Testis (tissue), 3 donors: ENCODE measurements around the gene KRTAP10-5. TPM values are rescaled to one million over a fixed set of nuclear protein-coding genes. Genes with fewer than 3 reads are reported as not detected.
"Not testable (repeated sequence)": the region's sequence is repeated elsewhere in the genome, so short reads cannot be mapped to it uniquely, and the experiment has no call there.

ENCODE experiments used
- DNase-seq: peaks from one replicate; pipeline ENCODE4 v3.0.0-alpha.2; 2019
- H3K27ac ChIP-seq, 2 donors: fragments of 200-600 bp; sonication (generic); one replicate each; pipeline ENCODE4 v1.5.1; 2019
- H3K27me3 ChIP-seq: fragments of 200-600 bp; sonication (generic); one replicate; pipeline ENCODE4 v1.5.1; 2019
- H3K36me3 ChIP-seq: fragments of 200-600 bp; sonication (generic); one replicate; pipeline ENCODE4 v1.5.1; 2017; ENCODE audit warnings: low read depth; ENCODE audit errors: missing control alignments
- H3K4me1 ChIP-seq: fragments of 200-600 bp; sonication (generic); one replicate; pipeline ENCODE4 v1.5.1; 2019
- H3K4me3 ChIP-seq, 2 donors: fragments of 200-600 bp; sonication (generic); one replicate each; pipeline ENCODE4 v1.5.1; 2017 to 2019
- H3K9me3 ChIP-seq: fragments of 200-600 bp; sonication (generic); one replicate; pipeline ENCODE4 v1.5.1; 2017
- POLR2A ChIP-seq: fragments of 450-650 bp; IDR thresholded peaks from one replicate; pipeline ENCODE4 v1.6.1; 2017; ENCODE audit warnings: antibody characterized with exemption, mild to moderate bottlenecking, moderate library complexity
- WGBS, 2 donors: methylation state at CpG; one replicate each; pipeline ENCODE4 v1.1.5; 2018; 5-methylcytosine and 5-hydroxymethylcytosine counted together
- intact Hi-C: fragments of 100-400 bp; cut with DNase I; formaldehyde crosslinking; loops from one replicate; pipeline ENCODE4 v1.15.1; 2023; ENCODE audit warnings: low total_unique reads
- polyA plus RNA-seq: library from polyadenylated mRNA; stranded (reverse); fragments of 350-450 nt; fragmentation: Illumina TruSeq; extraction: RNeasy Lipid Tissue Mini Kit (QIAGEN cat#74804); gene quantifications from one replicate; pipeline ENCODE4 v1.2.3, GENCODE V29; 2014; ENCODE audit warnings: low read depth, low replicate concordance; ENCODE audit not compliant: insufficient read depth
- total RNA-seq, 2 donors: library from RNA; depleted of rRNA; stranded (reverse); fragments of >200 nt; gene quantifications; one replicate each; pipeline ENCODE4 v1.2.3, GENCODE V29; 2016
- TF ChIP-seq, protein P1 (sequence below), 3 experiments: fragments of 450-650 bp in 2 of 3; fragments of 200-600 bp in 1 of 3; sonication (generic) in 1 of 3; IDR thresholded peaks; one replicate each; pipeline ENCODE4 v1.5.1; 2016 to 2019; ENCODE audit warnings: antibody characterized with exemption in 3 of 3, mild to moderate bottlenecking in 2 of 3, moderate library complexity in 1 of 3

KRTAP10-5 gene
- total and polyA plus RNA-seq, 3 donors from 2014 or later, result not detected

DNA sequence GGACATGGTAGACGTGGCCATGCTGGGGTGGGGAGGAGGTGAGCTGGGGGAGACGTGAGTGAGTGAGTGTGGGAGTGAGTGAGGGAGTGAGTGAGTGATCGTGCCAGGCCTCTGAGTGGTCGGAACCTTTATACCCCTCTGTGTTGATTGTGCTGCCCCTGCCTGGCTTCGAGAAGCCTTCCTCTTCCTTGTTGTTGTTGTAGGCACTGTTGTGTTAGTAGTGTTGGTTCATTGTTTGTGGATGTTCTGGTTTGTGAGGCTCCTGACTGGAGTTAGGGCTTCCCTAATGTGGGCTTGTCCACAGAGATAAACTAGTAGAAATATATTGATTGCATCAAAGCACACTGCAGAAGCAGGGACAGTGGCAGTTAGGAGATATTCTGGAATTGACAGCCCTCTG lies 21.7 kb downstream of the KRTAP10-5 start, which contains the start of gene KRTAP10-3:
TSS of gene KRTAP10-3 (minus strand) at position 101 of the 400 bp plus-strand sequence. CDS start at position 21, 80 bp downstream.
- Histone ChIP-seq H3K36me3 (no peaks in the 10 kb centered on the region), H3K4me3 (no peak within 1 kb of the TSS), H3K4me1 (no peaks in the 10 kb centered on the region), H3K27ac (no peak within 1 kb of the TSS), H3K27me3 (no peaks in the 10 kb centered on the region), H3K9me3 (no peaks in the 10 kb centered on the region)
- intact Hi-C loops, result no loop called here
- no peak for DNase-seq
- WGBS, 2 donors, result 56 to 74% methylated on average over 5 of the region's 5 CpGs
- TF ChIP-seq, protein P1, sequence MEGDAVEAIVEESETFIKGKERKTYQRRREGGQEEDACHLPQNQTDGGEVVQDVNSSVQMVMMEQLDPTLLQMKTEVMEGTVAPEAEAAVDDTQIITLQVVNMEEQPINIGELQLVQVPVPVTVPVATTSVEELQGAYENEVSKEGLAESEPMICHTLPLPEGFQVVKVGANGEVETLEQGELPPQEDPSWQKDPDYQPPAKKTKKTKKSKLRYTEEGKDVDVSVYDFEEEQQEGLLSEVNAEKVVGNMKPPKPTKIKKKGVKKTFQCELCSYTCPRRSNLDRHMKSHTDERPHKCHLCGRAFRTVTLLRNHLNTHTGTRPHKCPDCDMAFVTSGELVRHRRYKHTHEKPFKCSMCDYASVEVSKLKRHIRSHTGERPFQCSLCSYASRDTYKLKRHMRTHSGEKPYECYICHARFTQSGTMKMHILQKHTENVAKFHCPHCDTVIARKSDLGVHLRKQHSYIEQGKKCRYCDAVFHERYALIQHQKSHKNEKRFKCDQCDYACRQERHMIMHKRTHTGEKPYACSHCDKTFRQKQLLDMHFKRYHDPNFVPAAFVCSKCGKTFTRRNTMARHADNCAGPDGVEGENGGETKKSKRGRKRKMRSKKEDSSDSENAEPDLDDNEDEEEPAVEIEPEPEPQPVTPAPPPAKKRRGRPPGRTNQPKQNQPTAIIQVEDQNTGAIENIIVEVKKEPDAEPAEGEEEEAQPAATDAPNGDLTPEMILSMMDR (IDR thresholded peaks at IDR 0.05), result no peak
- no peak for TF ChIP-seq POLR2A

DNA sequence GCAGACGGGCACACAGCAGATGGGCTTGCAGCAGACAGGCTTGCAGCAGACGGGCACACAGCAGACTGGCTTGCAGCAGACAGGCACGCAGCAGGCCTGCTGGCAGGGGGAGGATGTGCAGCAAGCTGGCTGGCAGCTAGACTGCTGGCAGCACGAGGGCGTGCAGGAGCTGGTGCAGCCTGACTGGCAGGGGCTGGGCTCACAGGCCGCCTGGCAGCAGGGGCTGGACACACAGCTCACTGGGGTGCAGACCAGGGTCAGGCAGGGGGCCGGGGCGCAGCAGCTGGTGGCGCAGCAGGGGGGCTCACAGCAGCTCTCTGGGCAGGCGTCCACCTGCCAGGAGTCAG lies 22.1 kb downstream of the KRTAP10-5 start:
- H3K27ac ChIP-seq, DNase-seq, intact Hi-C loops, H3K4me1 ChIP-seq, H3K36me3 ChIP-seq, H3K9me3 ChIP-seq, H3K4me3 ChIP-seq, H3K27me3 ChIP-seq: not testable (repeated sequence)
- WGBS, 2 donors, result 55 to 65% methylated on average over 6 to 9 of the region's 10 CpGs

DNA sequence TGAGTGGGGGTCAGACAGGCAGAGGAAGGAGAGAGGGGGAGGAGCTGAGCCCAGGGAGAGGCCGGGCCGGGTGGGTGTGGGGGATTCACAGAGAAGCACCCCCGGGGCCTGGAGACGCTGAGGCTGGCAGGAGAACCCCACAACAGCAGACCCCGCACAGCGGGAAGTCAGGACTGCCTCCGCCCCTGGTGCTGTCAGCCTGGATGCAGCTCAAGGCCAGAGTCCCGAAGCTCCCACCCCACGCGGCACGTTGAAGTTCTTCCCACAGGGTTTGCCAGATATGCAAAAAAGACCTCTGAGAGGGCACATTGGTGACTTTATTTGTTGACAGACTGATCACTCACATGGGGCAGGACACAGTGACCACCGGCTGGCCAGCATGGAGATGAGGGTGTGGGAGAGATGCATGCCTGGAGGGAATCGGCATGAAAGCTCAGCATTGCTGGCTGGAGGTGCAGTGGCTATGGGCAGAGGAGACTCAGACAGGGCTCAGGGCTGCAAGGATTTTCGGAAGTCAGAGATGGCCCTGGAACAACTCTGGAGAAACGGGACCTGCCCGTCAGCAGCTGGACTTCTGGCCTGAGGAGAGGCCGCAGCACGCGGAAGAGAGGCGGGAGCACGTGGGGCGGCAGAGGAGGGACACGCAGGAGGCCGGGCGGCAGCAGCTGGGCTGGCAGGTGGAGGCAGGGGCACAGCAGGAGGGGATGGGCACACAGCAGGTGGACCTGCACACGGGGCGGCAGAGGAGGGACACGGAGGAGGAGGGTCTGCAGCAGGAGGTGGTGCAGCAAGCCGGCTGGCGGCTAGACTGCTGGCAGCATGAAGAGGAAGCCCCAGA lies 22.7 kb downstream of the KRTAP10-5 start:
- no peak overlapping the region for H3K4me3 ChIP-seq
- WGBS, 2 donors, result 39 to 45% methylated on average over 30 of the region's 30 CpGs
- H3K36me3 ChIP-seq, result no peaks in the 10 kb centered on the region
- no peaks in the 10 kb centered on the region for H3K4me1 ChIP-seq
- H3K27me3 ChIP-seq, result no peaks in the 10 kb centered on the region
- intact Hi-C loops, result no loop called here
- H3K27ac ChIP-seq, result no peak overlapping the region
- H3K9me3 ChIP-seq, result no peaks in the 10 kb centered on the region
- DNase-seq, result no peak
- TF ChIP-seq, protein P1 (IDR thresholded peaks at IDR 0.05), result no peak
- no peak for TF ChIP-seq POLR2A

DNA sequence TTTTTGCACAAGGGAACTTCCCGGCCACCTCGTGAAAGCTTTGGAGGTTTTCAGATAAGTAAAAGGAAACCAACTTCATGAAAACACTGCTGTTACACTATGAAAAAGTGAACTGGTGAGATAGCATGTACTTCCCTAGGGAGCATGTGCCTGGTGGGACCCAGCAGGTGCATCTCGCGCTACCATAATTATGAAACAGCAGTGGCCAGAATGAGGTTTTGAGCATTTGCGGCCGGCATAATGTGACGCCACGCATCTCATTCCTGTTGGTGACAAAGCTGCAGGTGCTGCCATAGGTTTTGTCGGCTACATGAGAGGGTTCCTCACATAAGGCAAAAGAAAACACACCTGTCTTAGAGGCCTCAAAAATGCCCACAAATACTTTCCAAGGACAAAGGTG lies 23.5 kb downstream of the KRTAP10-5 start:
- TF ChIP-seq, protein P1 (IDR thresholded peaks at IDR 0.05), result no peak
- no peak for TF ChIP-seq POLR2A
- WGBS, 2 donors, result 84 to 85% methylated on average over 8 to 9 of the region's 9 CpGs
- H3K4me3 ChIP-seq, result no peak overlapping the region
- no peak overlapping the region for H3K27ac ChIP-seq
- no peak for DNase-seq
- no peaks in the 10 kb centered on the region for H3K27me3 ChIP-seq
- H3K9me3 ChIP-seq, result no peaks in the 10 kb centered on the region
- intact Hi-C loops, result no loop called here
- no peaks in the 10 kb centered on the region for H3K4me1 ChIP-seq
- no peaks in the 10 kb centered on the region for H3K36me3 ChIP-seq

DNA sequence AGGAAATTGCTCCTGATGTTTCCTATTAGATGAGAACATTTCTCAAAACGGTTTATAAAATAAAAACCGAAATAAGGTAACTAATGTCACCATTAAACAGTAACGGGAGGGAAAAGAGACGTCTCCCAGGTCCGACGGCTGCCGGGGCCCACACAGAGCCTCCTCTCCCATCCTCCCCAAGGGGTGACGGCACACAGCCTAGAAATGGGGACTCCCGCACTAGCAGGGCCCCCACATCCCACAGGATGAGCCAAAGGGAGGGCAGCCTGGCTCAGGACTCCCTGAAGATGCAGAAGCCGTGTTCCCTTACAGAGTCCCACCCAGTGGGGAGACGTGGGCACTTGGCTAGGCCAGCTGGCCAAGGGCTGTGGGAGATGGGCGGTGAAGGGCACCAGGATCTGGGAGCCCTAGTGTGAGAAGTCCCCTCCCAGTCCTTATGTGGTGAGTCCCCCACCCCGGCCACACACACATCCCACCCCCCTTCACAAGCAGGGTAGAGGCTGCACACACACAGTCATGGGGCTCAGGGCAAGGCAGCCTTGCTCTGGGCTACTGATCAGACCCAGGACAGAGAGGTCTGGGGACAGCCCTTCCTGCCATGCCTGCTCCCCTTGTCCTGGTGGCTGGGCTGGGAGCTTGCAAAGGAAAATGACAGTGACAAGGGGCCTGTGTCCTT lies 25.1 kb downstream of the KRTAP10-5 start:
- Histone ChIP-seq H3K4me1 (no peaks in the 10 kb centered on the region), H3K27me3 (no peaks in the 10 kb centered on the region), H3K27ac (no peak overlapping the region), H3K4me3 (no peak overlapping the region), H3K36me3 (no peaks in the 10 kb centered on the region), H3K9me3 (no peaks in the 10 kb centered on the region)
- intact Hi-C loops, result no loop called here
- 84 to 87% methylated on average over 12 to 13 of the region's 13 CpGs for WGBS, 2 donors
- DNase-seq, result no peak
- TF ChIP-seq, protein P1 (IDR thresholded peaks at IDR 0.05), result no peak
- no peak for TF ChIP-seq POLR2A
